ENCODE results near the gene MAP3K2. TPM values are rescaled to one million over a fixed set of nuclear protein-coding genes. Genes with fewer than 3 reads are reported as not detected.

The MAP3K2 gene
- total and polyA plus RNA-seq, 2 experiments from 2014 or later, result 10.2 to 23.5 TPM

GRCh38 chr2:127381762-127382161 is 6.0 kb downstream of the MAP3K2 start:
- H3K79me2 ChIP-seq (replicated peaks; ENCODE audit: insufficient read depth), result peaks cover 100% of the 10 kb centered on the region
- 0 out of 3 replicates have a peak, but pooled peaks cover 4% of the 10 kb centered on the region for H3K9me3 Mint-ChIP-seq
- peaks cover 10% of the 10 kb centered on the region; the same call in 1 of the 2 replicates for H3K4me1 ChIP-seq (ENCODE audit: insufficient read depth)

More at GRCh38 chr2:127381762-127382161, 6.0 kb downstream of the MAP3K2 start:
- H3K4me2 ChIP-seq, result no peak overlapping the region
- H4K20me1 ChIP-seq (replicated peaks; ENCODE audit: insufficient read depth), result peaks cover 26% of the 10 kb centered on the region
- H3K4me3 Mint-ChIP-seq, result no peak overlapping the region
- H3K36me3 Mint-ChIP-seq (ENCODE audit: low read depth), result peaks cover 15% of the 10 kb centered on the region
- H3K27me3 Mint-ChIP-seq (ENCODE audit: insufficient read depth, low read depth, poor library complexity), result no peaks in the 10 kb centered on the region
- H3K4me3 ChIP-seq, result no peak overlapping the region
- no peak for DNase-seq (ENCODE audit: low spot score)
- H2AFZ ChIP-seq, result no peak overlapping the region
- H3F3A ChIP-seq (replicated peaks; ENCODE audit: low read depth), result 0 out of 2 replicates have a peak, but pooled peaks cover under 1% of the 10 kb centered on the region
- H3K27ac Mint-ChIP-seq, result no peak overlapping the region
- TF ChIP-seq ETS1 (IDR thresholded peaks at IDR 0.05), result no peak
- no peak for TF ChIP-seq ZNF331 (CRISPR knock-in tag; IDR thresholded peaks at IDR 0.05; ENCODE audit: low read depth)
- TF ChIP-seq ZNF462 (CRISPR knock-in tag; IDR thresholded peaks at IDR 0.05), result no peak
- no peak for TF ChIP-seq ZNF114 (CRISPR knock-in tag; IDR thresholded peaks at IDR 0.05)
- TF ChIP-seq NANOG (IDR thresholded peaks at IDR 0.05; ENCODE audit: borderline replicate concordance), result no peak
- no peak for TF ChIP-seq EZH2 (IDR thresholded peaks at IDR 0.05; ENCODE audit: low read depth, unreplicated experiment)
- TF ChIP-seq REST (IDR thresholded peaks at IDR 0.05; ENCODE audit: unreplicated experiment), result no peak
- no peak for TF ChIP-seq POLR2AphosphoS5 (IDR thresholded peaks at IDR 0.05; ENCODE audit: low read depth)
- TF ChIP-seq JUNB (IDR thresholded peaks at IDR 0.05; ENCODE audit: unreplicated experiment), result no peak
- TF ChIP-seq EZH2phosphoT487 (IDR thresholded peaks at IDR 0.05; ENCODE audit: unreplicated experiment), result no peak
- no peak for TF ChIP-seq STAT1 (IDR thresholded peaks at IDR 0.05; ENCODE audit: unreplicated experiment)
- TF ChIP-seq CREB1 (CRISPR knock-in tag; IDR thresholded peaks at IDR 0.05; ENCODE audit: low read depth), result no peak
- TF ChIP-seq CTCF (conservative IDR thresholded peaks at IDR 0.05; ENCODE audit: low read depth in 2 of 2), result no peak
- no peak for ATAC-seq
- peaks cover 8% of the 10 kb centered on the region for H3K4me1 Mint-ChIP-seq
- H3K36me3 ChIP-seq (ENCODE audit: insufficient read depth), result peaks cover 5% of the 10 kb centered on the region; the same call in 1 of the 2 replicates
- H3K27me3 ChIP-seq (ENCODE audit: insufficient read depth), result no peaks in the 10 kb centered on the region
- no peak overlapping the region for H3K27ac ChIP-seq (ENCODE audit: low read depth)
- no peaks in the 10 kb centered on the region for H3K9me2 ChIP-seq (ENCODE audit: insufficient read depth)
